HepG2 (cell line): ENCODE measurements around the gene MAPK1. TPM values are rescaled to one million over a fixed set of nuclear protein-coding genes. Genes with fewer than 3 reads are reported as not detected.

ENCODE experiments used
- ATAC-seq: fragments of 200-7000 bp; cut with Tn5 transposase; 3 replicates; pipeline ENCODE4 v1.9.1; 2020; ENCODE audit warnings: mild to moderate bottlenecking, moderate library complexity
- BruUV-seq: library from RNA; stranded (reverse); fragments of 400-500 nt; replicated peaks from 2 replicates; lab custom pipeline; 2021; lab: Mats Ljungman, UMichigan
- CTCF ChIA-PET: fragments of 300-600 bp; formaldehyde crosslinking; extraction: SDS; loops from one replicate; lab custom pipeline; 2021; ENCODE audit warnings: low total read pairs, inconsistent platforms, low intra/inter-chr PET ratio; lab: Yijun Ruan, JAX
- POLR2A ChIA-PET: fragments of 350-600 bp; sonication (Branson Sonifier 250); formaldehyde crosslinking; loops from one replicate; lab custom pipeline; 2020; ENCODE audit warnings: antibody characterized with exemption, inconsistent platforms; lab: Yijun Ruan, JAX
- DNase-seq: peaks from one replicate; pipeline ENCODE4 v3.0.0-alpha.2; 2015; ENCODE audit warnings: low spot score
- FAIRE-seq: peaks from 3 replicates; lab custom pipeline; 2011; peaks lifted over from hg19 to GRCh38; lab: Jason Lieb, UNC
- H2AFZ ChIP-seq: one replicate; pipeline ENCODE4 v1.6.1; 2011; ENCODE audit warnings: low read length, inconsistent platforms
- H3K27ac ChIP-seq: fragments of 300-600 bp; 3 replicates; pipeline ENCODE4 v1.8.0; 2011; ENCODE audit warnings: mixed run types, mild to moderate bottlenecking, mixed read lengths, low read length, inconsistent platforms; ENCODE audit not compliant: insufficient read depth; ENCODE audit errors: extremely low read length
- H3K27me3 ChIP-seq, 2 experiments: fragments of 200-600 bp in 1 of 2; 2 replicates in 1 of 2; 3 replicates in 1 of 2; pipeline versions ENCODE4 v1.6.0 to v1.8.0; 2011; ENCODE audit warnings: low read length in 2 of 2, mild to moderate bottlenecking in 2 of 2, moderate library complexity in 2 of 2, inconsistent platforms in 1 of 2; ENCODE audit not compliant: insufficient read depth in 2 of 2, control insufficient read depth in 1 of 2
- H3K36me3 ChIP-seq, 2 experiments: fragments of 200-600 bp in 1 of 2; replicated peaks in 1 of 2; 2 replicates in 1 of 2; 3 replicates in 1 of 2; pipeline versions ENCODE4 v1.5.1 to v1.8.0; 2011; ENCODE audit warnings: low read length in 2 of 2, inconsistent platforms in 1 of 2; ENCODE audit not compliant: insufficient read depth in 2 of 2, control insufficient read depth in 1 of 2
- H3K4me1 ChIP-seq: 2 replicates; pipeline ENCODE4 v1.5.1; 2012; ENCODE audit warnings: low read length, inconsistent platforms; ENCODE audit not compliant: insufficient read depth
- H3K4me2 ChIP-seq: 2 replicates; pipeline ENCODE4 v1.6.0; 2011; ENCODE audit warnings: low read depth, low read length, inconsistent platforms
- H3K4me3 ChIP-seq, 3 experiments: fragments of 200-600 bp in 1 of 3; sonication (generic), shearing (Covaris generic) in 1 of 3; replicated peaks in 1 of 3; 2 replicates each; pipeline ENCODE4 v1.5.1; 2011 to 2016; ENCODE audit warnings: low read length in 3 of 3, inconsistent platforms in 2 of 3, low read depth in 2 of 3, mild to moderate bottlenecking in 2 of 3, control low read depth in 1 of 3, mixed read lengths in 1 of 3; ENCODE audit not compliant: insufficient read depth in 1 of 3
- H3K79me2 ChIP-seq: one replicate; pipeline ENCODE4 v1.6.1; 2011; ENCODE audit warnings: low read length, inconsistent platforms; ENCODE audit not compliant: insufficient read depth
- H3K9ac ChIP-seq: 2 replicates; pipeline ENCODE4 v1.6.0; 2011; ENCODE audit warnings: mild to moderate bottlenecking, low read depth, low read length, inconsistent platforms; ENCODE audit not compliant: insufficient read depth
- H3K9me3 ChIP-seq: 2 replicates; pipeline ENCODE4 v1.5.1; 2012; ENCODE audit warnings: mild to moderate bottlenecking, low read length
- H4K20me1 ChIP-seq: 2 replicates; pipeline ENCODE4 v1.6.0; 2011; ENCODE audit warnings: inconsistent platforms, mild to moderate bottlenecking, low read length, moderate library complexity; ENCODE audit not compliant: insufficient read depth
- EP300 ChIP-seq, 3 experiments: sonication (generic) in 1 of 3; formaldehyde crosslinking in 1 of 3; IDR thresholded peaks; 2 replicates each; pipeline versions ENCODE4 v1.5.1 to v1.6.1; 2011 to 2020; ENCODE audit warnings: low read depth in 2 of 3, low read length in 2 of 3, borderline replicate concordance in 1 of 3, improper control_type of control experiment in 1 of 3, mild to moderate bottlenecking in 1 of 3, missing genetic modification reagents in 1 of 3, moderate library complexity in 1 of 3
- NR2F6 ChIP-seq, 2 experiments: IDR thresholded peaks; 2 replicates each; pipeline ENCODE4 v1.6.1; 2016; ENCODE audit warnings: antibody characterized with exemption in 1 of 2, mild to moderate bottlenecking in 1 of 2
- PRDM4 ChIP-seq: sonication (generic); formaldehyde crosslinking; IDR thresholded peaks from 2 replicates; pipeline ENCODE4 v1.9.0; 2021; ENCODE audit warnings: missing genetic modification reagents, borderline replicate concordance
- SAP130 ChIP-seq: IDR thresholded peaks from 2 replicates; pipeline ENCODE4 v1.6.1; 2016; ENCODE audit warnings: low read depth
- ZBTB37 ChIP-seq: sonication (generic); formaldehyde crosslinking; IDR thresholded peaks from 2 replicates; pipeline ENCODE4 v1.4.0; 2020; ENCODE audit warnings: mild to moderate bottlenecking, missing genetic modification reagents
- ZIK1 ChIP-seq: sonication (generic); formaldehyde crosslinking; IDR thresholded peaks from 2 replicates; pipeline ENCODE4 v1.5.0; 2020; ENCODE audit warnings: mild to moderate bottlenecking, low read depth, missing genetic modification reagents, borderline replicate concordance
- ZNF550 ChIP-seq: sonication (generic); formaldehyde crosslinking; IDR thresholded peaks from 2 replicates; pipeline ENCODE4 v1.4.0; 2020; ENCODE audit warnings: mild to moderate bottlenecking, missing genetic modification reagents, borderline replicate concordance
- ZNF672 ChIP-seq: sonication (generic); formaldehyde crosslinking; IDR thresholded peaks from 2 replicates; pipeline ENCODE4 v1.8.1; 2022; ENCODE audit warnings: missing genetic modification reagents
- ZSCAN31 ChIP-seq: sonication (generic); formaldehyde crosslinking; IDR thresholded peaks from 2 replicates; pipeline ENCODE4 v1.5.0; 2020; ENCODE audit warnings: low read depth, mild to moderate bottlenecking, missing genetic modification reagents
- WGBS: methylation state at CpG from one replicate; pipeline ENCODE4 v1.1.6; 2017; ENCODE audit warnings: low lambda C conversion rate; 5-methylcytosine and 5-hydroxymethylcytosine counted together
- in situ Hi-C: cut with HindIII; loops from 2 replicates; pipeline ENCODE4 v1.10.0; 2017; ENCODE audit warnings: low pct_unique_long_range_greater_than_20kb; ENCODE audit not compliant: extremely low pct_ligation_motif_present
- intact Hi-C: fragments of 100-400 bp; cut with micrococcal nuclease; formaldehyde crosslinking; loops from one replicate; pipeline ENCODE4 v1.10.0; 2022; ENCODE audit not compliant: unreplicated experiment
- polyA plus RNA-seq, 8 experiments: library from polyadenylated mRNA; depleted of rRNA in 3 of 8; stranded (reverse) in 7 of 8; unstranded in 1 of 8; fragments of >200 nt; fragmentation: Illumina TruSeq in 4 of 8; extraction: Trizol in 4 of 8; gene quantifications; 2 replicates each; pipeline versions ENCODE4 v1.2.1 to v1.2.3, GENCODE V29; 2011 to 2016; ENCODE audit warnings: low read depth in 4 of 8, missing spikeins in 1 of 8, mixed read lengths in 1 of 8; ENCODE audit not compliant: insufficient read depth in 1 of 8
- total RNA-seq, 5 experiments: library from RNA; depleted of rRNA; stranded (reverse); fragments of >200 nt; fragmentation: Illumina TruSeq; extraction: Trizol; gene quantifications; 2 replicates each; pipeline ENCODE4 v1.2.3, GENCODE V29; 2016; ENCODE audit warnings: low read depth in 1 of 5

MAPK1 gene
- total and polyA plus RNA-seq, 2 of the 13 experiments (the other 11 are each of a cell fraction or from before 2014, with no cell fraction given), result 107 to 114 TPM

GRCh38 chr22:21902296-21903087, 35.0 kb upstream of the MAPK1 start (continued):
- TF ChIP-seq ZBTB37 (no peak), SAP130 (CRISPR knock-in tag) (0 out of 2 replicates have a peak, but pooled peaks have one; percentile 35), ZNF550 (CRISPR knock-in tag) (no peak), NR2F6 (IDR thresholded peaks at IDR 0.05) (no peak), NR2F6 (CRISPR knock-in tag; IDR thresholded peaks at IDR 0.05) (0 out of 2 replicates have a peak, but pooled peaks have one; percentile 37)

- intact Hi-C loops (no loop called here), in situ Hi-C loops (no loop called here)
- CTCF ChIA-PET, result no interaction called here
- no peak overlapping the region for H2AFZ ChIP-seq
- H3K4me2 ChIP-seq, result no peak overlapping the region
- H4K20me1 ChIP-seq, result no peaks in the 10 kb centered on the region
- TF ChIP-seq ZSCAN31 (CRISPR knock-in tag) (no peak), ZIK1 (CRISPR knock-in tag) (no peak), EP300 (IDR thresholded peaks at IDR 0.05; ENCODE audit: low read depth in 2 of 2, low read length in 2 of 2) (no peak), EP300 (CRISPR knock-in tag; IDR thresholded peaks at IDR 0.05; ENCODE audit: borderline replicate concordance) (no peak), ZNF672 (CRISPR knock-in tag) (no peak), PRDM4 (CRISPR knock-in tag) (no peak)
- no TSS peak for BruUV-seq
- ATAC-seq (no peak), FAIRE-seq (no peak), DNase-seq (no peak)
- 0% methylated on average over 1 of the region's 1 CpG for WGBS
- no peak overlapping the region for H3K27ac ChIP-seq
- POLR2A ChIA-PET, result no interaction called here
- H3K27me3 ChIP-seq, result peaks cover 0 to 7% of the 10 kb centered on the region in 2 experiments; a peak in 1 of 5 replicates
- H3K79me2 ChIP-seq, result no peaks in the 10 kb centered on the region
- H3K9ac ChIP-seq, result no peak overlapping the region
- no peaks in the 10 kb centered on the region for H3K36me3 ChIP-seq
- H3K4me3 ChIP-seq, result no peak overlapping the region
- H3K4me1 ChIP-seq, result peaks cover 33% of the 10 kb centered on the region
- H3K9me3 ChIP-seq, result no peaks in the 10 kb centered on the region
Observed at GRCh38 chr22:21898354-21898896, 31.0 kb upstream of the MAPK1 start.
